ENCODE measurements around the gene SUGP1. TPM values are rescaled to one million over a fixed set of nuclear protein-coding genes. Genes with fewer than 3 reads are reported as not detected.
"Not testable (repeated sequence)": the region's sequence is repeated elsewhere in the genome, so short reads cannot be mapped to it uniquely, and the experiment has no call there.

SUGP1 gene, protein sequence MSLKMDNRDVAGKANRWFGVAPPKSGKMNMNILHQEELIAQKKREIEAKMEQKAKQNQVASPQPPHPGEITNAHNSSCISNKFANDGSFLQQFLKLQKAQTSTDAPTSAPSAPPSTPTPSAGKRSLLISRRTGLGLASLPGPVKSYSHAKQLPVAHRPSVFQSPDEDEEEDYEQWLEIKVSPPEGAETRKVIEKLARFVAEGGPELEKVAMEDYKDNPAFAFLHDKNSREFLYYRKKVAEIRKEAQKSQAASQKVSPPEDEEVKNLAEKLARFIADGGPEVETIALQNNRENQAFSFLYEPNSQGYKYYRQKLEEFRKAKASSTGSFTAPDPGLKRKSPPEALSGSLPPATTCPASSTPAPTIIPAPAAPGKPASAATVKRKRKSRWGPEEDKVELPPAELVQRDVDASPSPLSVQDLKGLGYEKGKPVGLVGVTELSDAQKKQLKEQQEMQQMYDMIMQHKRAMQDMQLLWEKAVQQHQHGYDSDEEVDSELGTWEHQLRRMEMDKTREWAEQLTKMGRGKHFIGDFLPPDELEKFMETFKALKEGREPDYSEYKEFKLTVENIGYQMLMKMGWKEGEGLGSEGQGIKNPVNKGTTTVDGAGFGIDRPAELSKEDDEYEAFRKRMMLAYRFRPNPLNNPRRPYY
- 10 to 100 TPM; 50.3 to 56.4 (median 52.2) TPM for polyA plus RNA-seq (ENCODE audit: insufficient read length in 3 of 3)

DNA sequence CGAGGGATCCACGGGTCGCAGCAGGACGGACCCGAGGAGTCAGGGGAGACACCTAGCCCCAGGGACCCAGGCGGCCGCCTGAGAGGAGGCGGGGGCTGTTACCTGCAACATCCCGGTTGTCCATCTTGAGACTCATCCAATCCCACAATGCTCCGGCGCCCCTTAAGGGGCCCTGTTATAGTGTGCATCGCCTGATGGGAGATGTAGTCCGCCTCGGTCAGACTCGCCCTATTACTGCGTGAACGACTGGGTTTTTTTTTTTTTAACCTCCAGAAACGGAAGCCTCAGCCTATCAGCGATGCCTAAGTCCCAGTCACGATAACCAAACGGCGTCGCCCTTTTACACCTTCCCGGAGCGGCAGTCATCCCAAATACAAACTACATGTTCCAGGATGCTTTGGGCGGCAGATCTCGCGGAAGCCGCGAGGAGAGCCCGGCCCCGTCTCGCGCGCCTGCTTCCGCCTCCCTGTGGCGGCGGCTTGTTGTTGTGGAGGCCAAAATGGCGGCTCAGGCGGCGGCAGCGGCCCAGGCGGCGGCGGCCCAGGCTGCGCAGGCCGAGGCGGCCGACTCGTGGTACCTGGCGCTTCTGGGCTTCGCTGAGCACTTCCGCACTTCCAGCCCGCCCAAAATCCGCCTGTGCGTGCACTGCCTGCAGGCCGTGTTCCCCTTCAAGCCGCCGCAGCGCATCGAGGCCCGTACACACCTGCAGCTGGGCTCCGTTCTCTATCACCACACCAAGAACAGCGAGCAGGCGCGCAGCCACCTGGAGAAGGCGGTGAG, at the start of gene SUGP1, which contains the start of gene MAU2:
Gene SUGP1 (minus strand): TSS at position 149 of the 780 bp plus-strand sequence. CDS start 13 bp downstream, at position 136.
Gene MAU2 (plus strand): TSS at position 469 of the 780 bp plus-strand sequence. CDS start 31 bp downstream, at position 500.
- peak; percentile 85 to 91 (median 87) for DNase-seq (ENCODE audit: low read depth in 3 of 3, low spot score in 2 of 3)

- DNase-seq (ENCODE audit: low read depth in 3 of 3, low spot score in 2 of 3) = no peak
Observed at GRCh38 chr19:19368087-19368486, 47.8 kb upstream of the SUGP1 start.

DNA sequence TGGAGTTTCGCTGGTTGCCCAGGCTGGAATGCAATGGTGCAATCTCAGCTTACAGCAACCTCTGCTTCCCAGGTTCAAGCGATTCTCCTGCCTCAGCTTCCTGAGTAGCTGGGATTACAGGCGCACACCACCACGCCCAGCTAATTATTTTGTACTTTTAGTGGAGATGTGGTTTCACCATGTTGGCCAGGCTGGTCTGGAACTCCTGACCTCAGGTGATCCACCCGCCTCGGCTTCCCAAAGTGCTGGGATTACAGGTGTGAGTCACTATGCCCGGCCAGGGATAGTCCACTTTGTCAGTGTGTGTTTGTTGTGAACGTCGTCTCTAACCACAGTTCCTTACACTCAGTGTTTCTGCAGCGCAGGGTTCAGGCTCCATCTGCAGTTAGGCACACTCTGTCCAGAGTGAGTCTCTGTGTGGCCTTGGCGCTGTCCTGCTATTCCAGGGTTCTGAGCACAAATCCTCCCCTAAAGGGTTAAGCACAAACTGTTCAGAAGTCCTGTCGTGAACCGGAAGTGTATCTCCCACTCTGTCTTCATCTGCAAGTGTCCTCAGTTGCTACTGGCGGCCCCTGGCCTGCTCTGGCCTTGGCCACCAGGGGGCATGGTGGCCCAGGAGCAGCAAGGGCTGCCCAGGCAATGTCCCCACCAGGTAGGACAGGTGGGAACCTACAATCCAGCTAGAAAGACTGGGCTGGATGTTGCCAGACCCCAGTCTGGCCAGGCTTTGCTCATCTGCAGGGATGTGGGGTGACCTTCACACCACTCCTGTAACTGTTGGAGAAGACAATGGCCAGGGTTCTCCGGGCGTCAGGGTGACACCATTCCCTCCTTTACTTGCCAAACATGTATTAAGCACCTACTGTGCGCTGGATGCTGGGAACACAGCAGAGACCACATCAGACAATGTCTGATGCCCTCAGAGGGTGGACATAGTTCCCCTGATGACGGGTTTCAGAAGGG, 46.4 kb upstream of the SUGP1 start:
- no peak for DNase-seq (ENCODE audit: low read depth in 3 of 3, low spot score in 2 of 3)

- no peak for DNase-seq (ENCODE audit: low read depth in 3 of 3, low spot score in 2 of 3)
Observed at GRCh38 chr19:19362075-19362474, 41.8 kb upstream of the SUGP1 start.

- peak in 2 of 3 donors; percentile 62 to 68 for DNase-seq (ENCODE audit: low read depth in 3 of 3, low spot score in 2 of 3)
Observed at GRCh38 chr19:19361075-19361594, 40.8 kb upstream of the SUGP1 start.

DNA sequence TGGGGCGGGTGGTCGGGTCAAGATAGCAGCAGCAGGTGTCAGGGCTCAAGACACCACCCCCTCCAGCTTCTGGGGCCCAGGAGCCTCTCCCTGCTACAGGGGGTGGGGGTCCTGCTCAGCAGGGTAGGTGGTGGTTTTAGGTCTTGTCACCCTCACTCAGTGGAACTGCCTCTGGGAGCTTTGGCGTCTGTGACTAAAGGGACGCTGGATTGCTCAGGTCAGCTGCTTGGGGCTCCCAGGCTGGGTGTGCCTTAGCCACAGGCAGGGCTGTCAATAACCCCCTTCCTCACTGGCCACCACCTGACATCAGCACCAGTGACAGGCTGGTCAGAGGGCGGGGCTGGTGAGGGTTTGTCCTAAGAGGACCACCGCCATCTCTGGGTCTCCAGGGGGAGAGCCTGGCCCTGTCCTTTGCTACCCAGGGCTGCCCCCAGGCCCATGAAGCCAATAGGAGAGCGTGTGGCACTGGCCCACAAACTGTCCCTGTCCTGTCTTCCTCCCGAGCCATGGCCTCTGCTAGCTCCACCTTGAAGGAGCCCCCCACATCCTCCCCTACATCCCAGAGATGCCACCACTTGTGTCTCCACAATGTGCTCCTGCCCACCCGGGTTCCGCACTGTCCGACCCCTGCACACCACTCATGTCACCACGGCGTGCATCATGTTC, 36.7 kb upstream of the SUGP1 start:
- no peak for DNase-seq (ENCODE audit: low read depth in 3 of 3, low spot score in 2 of 3)

- no peak for DNase-seq (ENCODE audit: low read depth in 3 of 3, low spot score in 2 of 3)
Observed at GRCh38 chr19:19356500-19356899, 36.2 kb upstream of the SUGP1 start.

- DNase-seq (ENCODE audit: low read depth in 3 of 3, low spot score in 2 of 3) = no peak
Observed at GRCh38 chr19:19355606-19356139, 35.4 kb upstream of the SUGP1 start.

DNA sequence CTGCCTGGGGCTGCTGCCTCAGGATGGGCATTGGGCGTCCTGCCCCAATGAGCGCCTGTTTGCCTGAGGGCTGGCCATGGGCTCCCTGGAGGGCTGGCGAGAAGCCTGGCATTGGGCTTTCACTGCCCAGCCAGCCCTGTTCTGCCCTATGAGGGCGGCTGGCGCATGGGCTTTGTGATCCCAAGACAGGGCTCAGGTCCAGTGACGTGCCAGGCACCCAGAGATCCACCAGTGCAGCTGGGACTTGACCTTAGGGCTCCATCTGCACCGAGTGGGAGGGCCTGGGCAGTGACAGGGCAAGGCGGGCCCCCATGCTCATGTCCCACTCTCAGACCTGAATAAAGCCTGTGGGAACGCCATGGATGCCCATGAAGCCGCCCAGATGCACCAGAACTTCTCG, 34.6 kb upstream of the SUGP1 start:
- DNase-seq (ENCODE audit: low read depth in 3 of 3, low spot score in 2 of 3) = no peak

GRCh38 chr19:19354007-19354406, 33.7 kb upstream of the SUGP1 start:
- DNase-seq (ENCODE audit: low read depth in 3 of 3, low spot score in 2 of 3) = no peak

- DNase-seq (ENCODE audit: low read depth in 3 of 3, low spot score in 2 of 3) = no peak
Observed at GRCh38 chr19:19352823-19353222, 32.5 kb upstream of the SUGP1 start.

DNA sequence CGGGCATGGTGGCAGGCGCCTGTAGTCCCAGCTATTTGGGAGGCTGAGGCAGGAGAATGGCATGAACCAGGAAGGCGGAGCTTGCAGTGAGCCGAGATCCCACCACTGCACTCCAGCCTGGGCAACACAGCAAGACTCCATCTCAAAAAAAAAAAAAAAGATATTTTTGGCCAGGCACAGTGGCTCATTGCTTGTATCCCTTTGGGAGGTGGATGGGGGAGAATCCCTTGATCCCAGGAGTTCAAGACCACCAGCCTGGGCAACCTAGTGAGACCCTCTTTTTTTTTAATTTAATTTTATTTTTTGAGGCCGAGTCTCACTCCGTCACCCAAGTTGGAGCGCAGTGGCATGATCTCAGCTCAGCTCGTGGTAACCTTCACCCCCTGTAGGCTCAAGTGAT, 30.4 kb upstream of the SUGP1 start:
- DNase-seq (ENCODE audit: low read depth in 3 of 3, low spot score in 2 of 3) = not testable (repeated sequence)

GRCh38 chr19:19349365-19349764, 29.1 kb upstream of the SUGP1 start:
- no peak for DNase-seq (ENCODE audit: low read depth in 3 of 3, low spot score in 2 of 3)

DNA sequence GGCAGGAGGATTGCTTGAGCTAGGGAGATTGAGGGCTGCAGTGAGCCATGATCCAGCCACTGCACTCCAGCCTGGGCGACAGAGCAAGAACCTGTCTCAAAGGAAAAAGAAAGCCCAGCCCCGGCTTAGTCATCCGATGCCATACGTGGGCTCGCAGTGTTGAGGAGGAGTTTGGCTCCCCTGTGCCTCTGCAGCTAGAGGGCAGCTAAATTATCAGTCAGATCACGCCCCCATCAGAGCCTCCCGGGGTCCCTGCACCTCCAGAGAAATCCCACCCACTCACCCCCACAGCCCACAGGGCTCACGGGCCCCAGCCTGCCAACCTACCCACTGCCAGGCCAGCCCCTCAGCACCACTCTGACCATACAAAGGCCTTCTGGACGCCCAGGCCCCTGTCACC, 28.0 kb upstream of the SUGP1 start:
- DNase-seq (ENCODE audit: low read depth in 3 of 3, low spot score in 2 of 3) = no peak

DNA sequence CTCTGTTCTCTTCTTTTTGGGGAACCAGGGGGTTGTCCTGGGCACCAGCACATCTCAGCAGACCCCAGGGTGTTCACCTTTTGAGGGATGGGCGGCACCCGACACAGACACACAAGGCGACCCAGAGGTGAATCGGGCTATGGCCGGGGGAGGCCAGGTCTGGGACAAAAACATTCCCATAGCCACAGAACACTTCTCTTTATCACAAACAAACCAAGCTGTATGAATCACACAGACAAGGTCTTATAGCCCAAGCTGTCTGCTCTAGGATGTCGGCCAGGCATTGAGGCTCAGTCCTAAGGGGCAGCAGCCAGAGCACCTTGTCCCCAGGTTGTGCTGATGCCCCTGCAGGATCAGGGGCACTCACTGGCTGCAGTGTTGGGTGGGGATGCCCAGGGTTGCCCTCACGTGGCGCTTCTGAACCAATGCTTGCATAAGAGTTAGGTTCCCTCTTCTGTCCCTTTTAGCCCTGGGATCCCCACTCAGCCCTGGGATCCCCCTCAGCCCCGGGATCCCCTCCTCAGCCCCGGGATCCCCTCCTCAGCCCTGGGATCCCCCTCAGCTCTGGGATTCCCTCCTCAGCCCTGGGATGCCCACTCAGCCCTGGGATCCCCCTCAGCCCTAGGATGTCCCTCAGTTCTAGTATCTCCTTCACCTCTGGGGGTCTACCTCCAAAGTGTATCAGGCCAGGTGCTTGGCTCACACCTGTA, 27.2 kb upstream of the SUGP1 start:
- no peak for DNase-seq (ENCODE audit: low read depth in 3 of 3, low spot score in 2 of 3)

DNA sequence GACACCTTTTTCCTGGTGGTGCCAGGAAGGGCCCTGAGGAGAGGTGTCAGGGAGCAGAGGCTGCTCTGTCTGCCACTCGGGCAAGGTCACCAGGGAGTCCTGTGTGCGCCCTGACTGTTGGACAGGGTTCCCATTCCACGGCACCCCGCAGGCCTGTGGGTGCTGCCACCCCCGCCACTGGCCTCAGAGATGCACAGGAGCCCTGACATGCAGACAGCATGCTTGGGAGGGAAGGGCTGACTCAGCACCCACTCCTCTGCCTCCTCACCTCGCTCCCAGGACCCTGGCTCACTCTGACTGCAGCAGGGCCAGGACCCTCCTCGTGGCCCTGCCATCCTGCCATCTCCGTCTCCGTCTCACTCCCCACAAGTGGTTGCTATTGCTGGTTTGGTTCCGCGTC, 25.7 kb upstream of the SUGP1 start:
- DNase-seq (ENCODE audit: low read depth in 3 of 3, low spot score in 2 of 3) = no peak

- no peak for DNase-seq (ENCODE audit: low read depth in 3 of 3, low spot score in 2 of 3)
Observed at GRCh38 chr19:19345232-19345631, 24.9 kb upstream of the SUGP1 start.

- DNase-seq (ENCODE audit: low read depth in 3 of 3, low spot score in 2 of 3) = no peak
Observed at GRCh38 chr19:19343762-19344161, 23.5 kb upstream of the SUGP1 start.
